ENCODE results near the gene PRMT9. TPM values are rescaled to one million over a fixed set of nuclear protein-coding genes. Genes with fewer than 3 reads are reported as not detected.

The PRMT9 gene
- total RNA-seq, 4 donors from 2014 or later: 5.2 to 9.1 (median 5.5) TPM

- TF ChIP-seq CTCF (IDR thresholded peaks at IDR 0.05 in 4 of 5, conservative IDR thresholded peaks at IDR 0.05 in 1 of 5): peak in 1 of 5 experiments; percentile 15
- TF ChIP-seq POLR2A (IDR thresholded peaks at IDR 0.05): no peak
- Histone ChIP-seq H3K4me3 (no peak overlapping the region), H3K27me3 (no peaks in the 10 kb centered on the region), H3K9me3 (no peaks in the 10 kb centered on the region), H3K27ac (peak overlapping the region; percentile 84 to 97 (median 96)), H3K36me3 (no peaks in the 10 kb centered on the region), H3K4me1 (peaks cover 11 to 27% of the 10 kb centered on the region in 2 donors)
- ATAC-seq (no peak), DNase-seq (no peak)
- intact Hi-C loops (cut with DNase I; ENCODE audit: low total_unique reads) (loop anchor here (5.0 to 10.0 kb wide), 2 partner anchors 134 to 712 kb away; partner anchors contain the start of gene NR3C2), in situ Hi-C loops (cut with MboI; ENCODE audit: low sequenced_read_pairs in 4 of 4) (no loop called here)
Measured at GRCh38 chr4:147730333-147730732, 46.4 kb upstream of the PRMT9 start.

- no peak for DNase-seq
- H3K36me3 ChIP-seq: no peaks in the 10 kb centered on the region
- TF ChIP-seq CTCF (IDR thresholded peaks at IDR 0.05 in 4 of 5, conservative IDR thresholded peaks at IDR 0.05 in 1 of 5) (no peak), POLR2A (IDR thresholded peaks at IDR 0.05) (no peak)
- no peaks in the 10 kb centered on the region for H3K27me3 ChIP-seq
- intact Hi-C loops (cut with DNase I; ENCODE audit: low total_unique reads): no loop called here
- no peak overlapping the region for H3K4me3 ChIP-seq
- no peaks in the 10 kb centered on the region for H3K9me3 ChIP-seq
- in situ Hi-C loops (cut with MboI; ENCODE audit: low sequenced_read_pairs in 4 of 4): no loop called here
- ATAC-seq: no peak
- H3K4me1 ChIP-seq: peaks cover 0 to 4% of the 10 kb centered on the region in 2 donors
- H3K27ac ChIP-seq: no peak overlapping the region
Measured at GRCh38 chr4:147727476-147728028, 43.6 kb upstream of the PRMT9 start.

- TF ChIP-seq POLR2A (IDR thresholded peaks at IDR 0.05) (no peak), CTCF (IDR thresholded peaks at IDR 0.05 in 4 of 5, conservative IDR thresholded peaks at IDR 0.05 in 1 of 5) (no peak)
- in situ Hi-C loops (cut with MboI; ENCODE audit: low sequenced_read_pairs in 4 of 4) (no loop called here), intact Hi-C loops (cut with DNase I; ENCODE audit: low total_unique reads) (no loop called here)
Measured at GRCh38 chr4:147725673-147726072, 41.7 kb upstream of the PRMT9 start.

GRCh38 chr4:147724468-147725201 is 40.7 kb upstream of the PRMT9 start:
- H3K36me3 ChIP-seq: no peaks in the 10 kb centered on the region
- no peak for ATAC-seq
- H3K27me3 ChIP-seq: no peaks in the 10 kb centered on the region
- no peak for DNase-seq
- in situ Hi-C loops (cut with MboI; ENCODE audit: low sequenced_read_pairs in 4 of 4) (no loop called here), intact Hi-C loops (cut with DNase I; ENCODE audit: low total_unique reads) (no loop called here)
- H3K4me3 ChIP-seq: no peak overlapping the region
- TF ChIP-seq CTCF (IDR thresholded peaks at IDR 0.05 in 4 of 5, conservative IDR thresholded peaks at IDR 0.05 in 1 of 5) (no peak), POLR2A (IDR thresholded peaks at IDR 0.05) (no peak)
- no peak overlapping the region for H3K27ac ChIP-seq
- no peaks in the 10 kb centered on the region for H3K9me3 ChIP-seq
- no peaks in the 10 kb centered on the region for H3K4me1 ChIP-seq

More at GRCh38 chr4:147725673-147726072, 41.7 kb upstream of the PRMT9 start:
- DNase-seq: no peak
- ATAC-seq: no peak
- H3K4me3 ChIP-seq: no peak overlapping the region
- H3K36me3 ChIP-seq: no peaks in the 10 kb centered on the region
- H3K4me1 ChIP-seq: no peaks in the 10 kb centered on the region
- no peaks in the 10 kb centered on the region for H3K9me3 ChIP-seq
- no peak overlapping the region for H3K27ac ChIP-seq
- H3K27me3 ChIP-seq: no peaks in the 10 kb centered on the region
